ENCODE measurements around the gene OR2A5. TPM values are rescaled to one million over a fixed set of nuclear protein-coding genes. Genes with fewer than 3 reads are reported as not detected.

Gene OR2A5
- total RNA-seq, 4 donors from 2014 or later = not detected

- Histone ChIP-seq H3K36me3 (no peaks in the 10 kb centered on the region), H3K27ac (no peak overlapping the region), H3K27me3 (no peaks in the 10 kb centered on the region), H3K4me1 (no peaks in the 10 kb centered on the region), H3K9me3 (no peaks in the 10 kb centered on the region), H3K4me3 (no peak overlapping the region)
- intact Hi-C loops (cut with DNase I; ENCODE audit: low total_unique reads) = no loop called here
- TF ChIP-seq CTCF (IDR thresholded peaks at IDR 0.05) (no peak), POLR2A (IDR thresholded peaks at IDR 0.05) (no peak), POLR2AphosphoS5 (IDR thresholded peaks at IDR 0.05) (no peak), EP300 (IDR thresholded peaks at IDR 0.05; ENCODE audit: low read depth) (no peak)
- in situ Hi-C loops (cut with MboI; ENCODE audit: low pct_ligation_motif_present in 1 of 4, low pct_unique_long_range_greater_than_20kb in 1 of 4, low sequenced_read_pairs in 3 of 4) = no loop called here
- no peak for DNase-seq
Observed at GRCh38 chr7:144102041-144102440, 53.3 kb downstream of the OR2A5 start.

- TF ChIP-seq POLR2A (IDR thresholded peaks at IDR 0.05) (no peak), CTCF (IDR thresholded peaks at IDR 0.05) (no peak), POLR2AphosphoS5 (IDR thresholded peaks at IDR 0.05) (no peak), EP300 (IDR thresholded peaks at IDR 0.05; ENCODE audit: low read depth) (no peak)
- no peaks in the 10 kb centered on the region for H3K36me3 ChIP-seq
- no peaks in the 10 kb centered on the region for H3K27me3 ChIP-seq
- H3K9me3 ChIP-seq = no peaks in the 10 kb centered on the region
- intact Hi-C loops (cut with DNase I; ENCODE audit: low total_unique reads) (no loop called here), in situ Hi-C loops (cut with MboI; ENCODE audit: low pct_ligation_motif_present in 1 of 4, low pct_unique_long_range_greater_than_20kb in 1 of 4, low sequenced_read_pairs in 3 of 4) (no loop called here)
- H3K4me3 ChIP-seq = no peak overlapping the region
- no peak for DNase-seq
- H3K27ac ChIP-seq = no peak overlapping the region
- H3K4me1 ChIP-seq = no peaks in the 10 kb centered on the region
Observed at GRCh38 chr7:144105211-144105610, 56.5 kb downstream of the OR2A5 start.

Small RNAs within 50 kb of the gene (small RNA-seq; reads per million reads assigned to genes)
- gene OR2A41P = 0 reads per million in 4 donors

Other genes with a start within 250 kb of the OR2A5 start
- gene TCAF1, start 146.8 kb upstream of the OR2A5 start, total RNA-seq = 10 to 100 TPM in 3 of 4 donors, 1 to 10 TPM in 1; 8.6 to 38.6 (median 33.1) TPM
- not detected for gene OR2F2, start 113.7 kb upstream of the OR2A5 start, total RNA-seq
- gene OR2F1, start 94.1 kb upstream of the OR2A5 start, total RNA-seq = not detected
- gene OR6B1, start 48.6 kb upstream of the OR2A5 start, total RNA-seq = not detected
- gene OR2A25, start 20.9 kb downstream of the OR2A5 start, total RNA-seq = not detected
- gene OR2A12, start 37.3 kb downstream of the OR2A5 start, total RNA-seq = not detected
- gene OR2A2, start 60.6 kb downstream of the OR2A5 start, total RNA-seq = not detected
- gene OR2A14, start 74.2 kb downstream of the OR2A5 start, total RNA-seq = not detected
- 10 to 100 TPM in 3 of 4 donors, 1 to 10 TPM in 1; 7.8 to 63.3 (median 34.1) TPM for gene CTAGE4, start 134.5 kb downstream of the OR2A5 start, total RNA-seq
- 10 to 100 TPM in 3 of 4 donors, 1 to 10 TPM in 1; 4.6 to 29.1 (median 26.3) TPM for gene ARHGEF35, start 146.9 kb downstream of the OR2A5 start, total RNA-seq
- gene OR2A42, start 190.7 kb downstream of the OR2A5 start, total RNA-seq = not detected
- gene OR2A7, start 215.8 kb downstream of the OR2A5 start, total RNA-seq = 10 to 100 TPM; 14.1 to 50.9 (median 25.1) TPM
- gene CTAGE8, start 220.3 kb downstream of the OR2A5 start, total RNA-seq = 10 to 100 TPM in 1 of 4 donors, 1 to 10 TPM in 2, not detected in 1; 3.2 to 10.3 (median 6.4) TPM